ENCODE measurements around the gene XYLB. TPM values are rescaled to one million over a fixed set of nuclear protein-coding genes. Genes with fewer than 3 reads are reported as not detected.
"Not testable (repeated sequence)": the region's sequence is repeated elsewhere in the genome, so short reads cannot be mapped to it uniquely, and the experiment has no call there.

Gene XYLB
- polyA plus RNA-seq, 4 donors, result 4.3 to 33.0 (median 5.9) TPM

DNA sequence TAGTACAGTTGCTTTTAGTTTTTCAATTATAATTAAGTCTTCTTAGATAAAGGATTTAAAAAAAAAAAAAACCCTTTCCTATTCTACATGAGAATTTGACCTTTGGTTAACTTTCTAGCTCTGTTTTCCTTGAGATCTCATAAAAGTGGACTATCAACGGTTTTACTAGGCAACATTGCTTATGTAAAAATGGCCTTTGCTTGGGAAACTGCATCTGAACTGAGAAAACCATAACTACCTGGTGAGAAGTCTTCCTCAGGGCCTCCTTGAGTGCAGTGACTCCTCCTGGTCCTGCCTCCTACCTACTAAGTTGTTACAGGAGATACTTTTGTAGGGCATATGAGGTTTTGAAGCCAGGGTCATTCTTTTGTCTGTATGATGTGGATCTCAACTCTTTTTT, 65.0 kb downstream of the XYLB start:
- Histone ChIP-seq H3K4me3 (ENCODE audit: low read depth in 1 of 3, low read length in 3 of 3) (no peak overlapping the region), H3K36me3 (ENCODE audit: control insufficient read depth in 3 of 3, insufficient read depth in 2 of 3, low read depth in 1 of 3, low read length in 3 of 3) (peaks cover 0 to 8% (median 4%) of the 10 kb centered on the region in 3 donors), H3K27ac (ENCODE audit: low read depth in 1 of 3, low read length in 2 of 3) (no peak overlapping the region), H3K9me3 (ENCODE audit: control insufficient read depth in 2 of 2, insufficient read depth in 1 of 2, low read depth in 1 of 2, low read length in 1 of 2) (peaks cover 0 to 3% of the 10 kb centered on the region in 2 donors), H3K4me1 (ENCODE audit: control insufficient read depth in 3 of 3, insufficient read depth in 2 of 3, low read depth in 1 of 3, low read length in 2 of 3) (no peaks in the 10 kb centered on the region), H3K27me3 (ENCODE audit: control insufficient read depth in 3 of 3, insufficient read depth in 3 of 3, low read length in 3 of 3) (no peaks in the 10 kb centered on the region)
- peak in 1 of 2 donors; percentile 46 for DNase-seq
- WGBS, 3 donors, result 19 to 51% (median 21%) methylated on average over 1 of the region's 1 CpG
- FAIRE-seq, result no peak

DNA sequence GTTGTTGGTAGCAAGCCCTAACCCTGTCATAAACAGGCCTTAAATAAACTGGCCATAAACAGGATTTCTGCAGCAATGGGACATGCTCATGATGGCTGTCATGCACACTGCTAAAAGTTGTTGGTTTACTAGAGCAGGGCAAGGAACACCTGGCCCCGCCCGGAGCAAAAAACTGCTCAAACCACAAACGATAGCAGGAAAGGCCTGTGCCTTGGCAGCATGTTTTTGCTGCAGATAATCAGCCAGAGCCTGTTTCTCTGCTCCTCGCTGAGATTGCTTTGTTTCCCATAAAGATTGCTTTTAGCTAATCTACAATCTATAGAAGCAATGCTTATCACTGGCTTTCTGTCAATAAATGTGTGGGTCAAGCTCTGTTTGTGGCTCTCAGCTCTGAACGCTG, 74.2 kb downstream of the XYLB start:
- H3K27ac ChIP-seq (ENCODE audit: low read depth in 1 of 3, low read length in 2 of 3); FAIRE-seq; DNase-seq: not testable (repeated sequence)

DNA sequence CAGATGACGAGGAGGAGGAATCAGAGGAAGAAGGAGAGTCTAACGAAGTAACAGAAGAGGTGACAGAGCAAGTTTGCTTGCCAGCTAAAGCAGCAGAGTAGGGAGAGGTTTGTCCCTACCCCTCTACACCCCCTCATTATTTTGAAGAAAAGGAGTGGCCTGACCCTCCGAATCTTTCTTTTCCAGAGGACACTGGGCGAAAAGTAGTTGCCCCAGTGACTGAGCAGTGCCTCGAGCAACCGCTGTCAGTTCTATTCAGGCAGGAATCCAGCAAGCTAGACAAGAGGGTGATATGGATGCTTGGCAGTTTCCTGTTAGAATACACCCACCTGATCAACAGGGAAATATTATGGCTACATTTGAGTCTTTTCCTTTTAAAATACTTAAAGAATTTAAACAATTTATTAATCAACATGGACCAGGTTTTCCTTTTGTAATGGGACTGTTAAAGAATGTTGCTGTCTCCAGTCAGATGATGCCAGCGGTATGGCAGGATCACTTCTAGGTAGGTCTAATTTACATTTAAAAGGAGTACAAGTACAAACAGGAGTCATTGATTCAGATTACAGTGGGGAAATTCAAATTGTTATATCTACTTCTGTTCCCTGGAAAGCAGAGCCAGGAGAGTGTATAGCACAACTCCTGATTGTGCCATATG, 75.2 kb downstream of the XYLB start:
- FAIRE-seq (no peak), DNase-seq (no peak)
- no peak overlapping the region for H3K4me3 ChIP-seq (ENCODE audit: low read depth in 1 of 3, low read length in 3 of 3)
- 86 to 90% (median 88%) methylated on average over 7 of the region's 7 CpGs for WGBS, 3 donors
- H3K4me1 ChIP-seq (ENCODE audit: control insufficient read depth in 3 of 3, insufficient read depth in 2 of 3, low read depth in 1 of 3, low read length in 2 of 3), result no peaks in the 10 kb centered on the region
- H3K9me3 ChIP-seq (ENCODE audit: control insufficient read depth in 2 of 2, insufficient read depth in 1 of 2, low read depth in 1 of 2, low read length in 1 of 2), result no peaks in the 10 kb centered on the region
- H3K27ac ChIP-seq (ENCODE audit: low read depth in 1 of 3, low read length in 2 of 3), result no peak overlapping the region
- H3K36me3 ChIP-seq (ENCODE audit: control insufficient read depth in 3 of 3, insufficient read depth in 2 of 3, low read depth in 1 of 3, low read length in 3 of 3), result peaks cover 0 to 7% (median 0%) of the 10 kb centered on the region in 3 donors
- H3K27me3 ChIP-seq (ENCODE audit: control insufficient read depth in 3 of 3, insufficient read depth in 3 of 3, low read length in 3 of 3), result no peaks in the 10 kb centered on the region

More for the DNA sequence above, 74.2 kb downstream of the XYLB start:
- not testable (repeated sequence) for H3K27me3 ChIP-seq (ENCODE audit: control insufficient read depth in 3 of 3, insufficient read depth in 3 of 3, low read length in 3 of 3); H3K9me3 ChIP-seq (ENCODE audit: control insufficient read depth in 2 of 2, insufficient read depth in 1 of 2, low read depth in 1 of 2, low read length in 1 of 2); H3K36me3 ChIP-seq (ENCODE audit: control insufficient read depth in 3 of 3, insufficient read depth in 2 of 3, low read depth in 1 of 3, low read length in 3 of 3); H3K4me1 ChIP-seq (ENCODE audit: control insufficient read depth in 3 of 3, insufficient read depth in 2 of 3, low read depth in 1 of 3, low read length in 2 of 3); H3K4me3 ChIP-seq (ENCODE audit: low read depth in 1 of 3, low read length in 3 of 3)
- whole genome bisulfite sequencing, 3 donors, result 23 to 53% (median 40%) methylated on average over 5 of the region's 5 CpGs

DNA sequence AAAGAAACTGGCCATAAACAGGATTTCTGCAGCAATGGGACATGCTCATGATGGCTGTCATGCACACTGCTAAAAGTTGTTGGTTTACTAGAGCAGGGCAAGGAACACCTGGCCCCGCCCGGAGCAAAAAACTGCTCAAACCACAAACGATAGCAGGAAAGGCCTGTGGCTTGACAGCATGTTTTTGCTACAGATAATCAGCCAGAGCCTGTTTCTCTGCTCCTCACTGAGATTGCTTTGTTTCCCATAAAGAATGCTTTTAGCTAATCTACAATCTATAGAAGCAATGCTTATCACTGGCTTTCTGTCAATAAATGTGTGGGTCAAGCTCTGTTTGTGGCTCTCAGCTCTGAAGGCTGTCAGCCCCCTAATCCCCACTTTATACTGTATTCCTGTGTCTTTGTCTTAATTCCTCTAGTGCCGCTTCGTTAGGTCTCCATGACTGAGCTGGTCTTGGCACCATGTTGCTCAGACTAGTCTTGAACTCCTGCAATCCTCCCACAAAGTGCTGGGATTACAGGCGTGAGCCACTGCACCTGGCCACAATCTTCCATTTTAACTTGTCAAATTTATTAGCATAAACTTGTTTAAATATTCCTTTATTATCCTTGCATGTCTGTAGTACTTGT, 80.3 kb downstream of the XYLB start:
- not testable (repeated sequence) for H3K27me3 ChIP-seq (ENCODE audit: control insufficient read depth in 3 of 3, insufficient read depth in 3 of 3, low read length in 3 of 3); H3K4me3 ChIP-seq (ENCODE audit: low read depth in 1 of 3, low read length in 3 of 3); H3K4me1 ChIP-seq (ENCODE audit: control insufficient read depth in 3 of 3, insufficient read depth in 2 of 3, low read depth in 1 of 3, low read length in 2 of 3); H3K36me3 ChIP-seq (ENCODE audit: control insufficient read depth in 3 of 3, insufficient read depth in 2 of 3, low read depth in 1 of 3, low read length in 3 of 3); H3K9me3 ChIP-seq (ENCODE audit: control insufficient read depth in 2 of 2, insufficient read depth in 1 of 2, low read depth in 1 of 2, low read length in 1 of 2); FAIRE-seq; DNase-seq; H3K27ac ChIP-seq (ENCODE audit: low read depth in 1 of 3, low read length in 2 of 3)
- 50 to 62% (median 51%) methylated on average over 6 of the region's 6 CpGs for WGBS, 3 donors

DNA sequence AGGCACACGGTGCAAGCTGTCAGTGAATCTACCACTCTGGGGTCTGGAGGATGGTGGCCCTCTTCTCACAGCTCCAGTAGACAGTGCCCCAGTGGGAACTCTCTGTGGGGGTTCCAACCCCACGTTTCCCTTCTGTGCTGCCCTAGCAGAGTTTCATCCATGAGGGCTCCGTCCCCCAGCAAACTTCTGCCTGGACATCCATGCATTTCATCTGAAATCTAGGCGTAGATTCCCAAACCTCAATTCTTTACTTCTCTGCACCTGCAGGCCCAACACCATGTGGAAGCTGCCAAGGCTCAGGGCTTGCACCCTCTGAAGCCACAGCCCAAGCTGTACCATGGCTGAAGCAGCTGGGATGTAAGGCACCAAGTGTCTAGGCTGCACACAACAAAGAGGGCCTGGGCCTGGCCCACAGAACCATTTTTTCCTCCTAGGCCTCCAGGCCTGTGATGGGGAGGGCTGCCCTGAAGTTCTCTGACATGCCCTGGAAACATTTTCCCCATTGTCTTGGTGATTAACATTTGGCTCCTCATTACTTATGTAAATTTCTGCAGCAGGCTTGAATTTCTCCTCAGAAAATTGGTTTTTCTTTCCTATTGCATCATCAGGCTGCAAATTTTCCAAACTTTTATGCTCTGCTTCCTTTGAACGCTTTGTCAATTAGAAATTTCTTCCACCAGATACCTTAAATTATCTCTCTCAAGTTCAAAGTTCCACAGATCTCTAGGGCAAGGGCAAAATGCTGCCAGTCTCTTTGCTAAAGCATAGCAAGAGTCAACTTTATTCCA, 86.5 kb downstream of the XYLB start:
- H3K9me3 ChIP-seq (ENCODE audit: control insufficient read depth in 2 of 2, insufficient read depth in 1 of 2, low read depth in 1 of 2, low read length in 1 of 2), result peaks cover 5 to 41% of the 10 kb centered on the region in 2 donors
- not testable (repeated sequence) for H3K4me3 ChIP-seq (ENCODE audit: low read depth in 1 of 3, low read length in 3 of 3); H3K36me3 ChIP-seq (ENCODE audit: control insufficient read depth in 3 of 3, insufficient read depth in 2 of 3, low read depth in 1 of 3, low read length in 3 of 3); H3K4me1 ChIP-seq (ENCODE audit: control insufficient read depth in 3 of 3, insufficient read depth in 2 of 3, low read depth in 1 of 3, low read length in 2 of 3); H3K27ac ChIP-seq (ENCODE audit: low read depth in 1 of 3, low read length in 2 of 3); DNase-seq; FAIRE-seq; H3K27me3 ChIP-seq (ENCODE audit: control insufficient read depth in 3 of 3, insufficient read depth in 3 of 3, low read length in 3 of 3)
- 92 to 94% (median 93%) methylated on average over 5 of the region's 5 CpGs for WGBS, 3 donors

DNA sequence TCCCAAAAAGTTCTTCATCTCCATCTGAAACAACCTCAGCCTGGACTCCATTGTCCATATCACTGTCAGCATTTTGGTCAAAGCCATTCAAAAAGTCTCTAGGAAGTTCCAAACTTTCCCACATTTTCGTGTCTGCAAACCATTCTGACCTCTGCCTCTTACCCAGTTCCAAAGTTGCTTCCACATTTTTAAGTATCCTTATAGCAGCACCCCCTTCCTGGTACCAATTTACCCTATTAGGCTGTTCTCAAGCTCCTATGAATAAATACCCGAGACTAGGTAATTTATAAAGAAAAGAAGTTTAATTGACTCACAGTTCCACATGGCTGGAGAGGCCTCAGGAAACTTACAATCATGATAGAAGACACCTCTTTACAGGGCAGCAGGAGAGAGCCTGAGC, 87.1 kb downstream of the XYLB start:
- H3K36me3 ChIP-seq (ENCODE audit: control insufficient read depth in 3 of 3, insufficient read depth in 2 of 3, low read depth in 1 of 3, low read length in 3 of 3); H3K4me3 ChIP-seq (ENCODE audit: low read depth in 1 of 3, low read length in 3 of 3); DNase-seq; FAIRE-seq; H3K4me1 ChIP-seq (ENCODE audit: control insufficient read depth in 3 of 3, insufficient read depth in 2 of 3, low read depth in 1 of 3, low read length in 2 of 3); H3K27me3 ChIP-seq (ENCODE audit: control insufficient read depth in 3 of 3, insufficient read depth in 3 of 3, low read length in 3 of 3); H3K27ac ChIP-seq (ENCODE audit: low read depth in 1 of 3, low read length in 2 of 3): not testable (repeated sequence)
- H3K9me3 ChIP-seq (ENCODE audit: control insufficient read depth in 2 of 2, insufficient read depth in 1 of 2, low read depth in 1 of 2, low read length in 1 of 2), result peaks cover 5 to 46% of the 10 kb centered on the region in 2 donors
- 68 to 74% (median 71%) methylated on average over 2 of the region's 2 CpGs for WGBS, 3 donors

DNA sequence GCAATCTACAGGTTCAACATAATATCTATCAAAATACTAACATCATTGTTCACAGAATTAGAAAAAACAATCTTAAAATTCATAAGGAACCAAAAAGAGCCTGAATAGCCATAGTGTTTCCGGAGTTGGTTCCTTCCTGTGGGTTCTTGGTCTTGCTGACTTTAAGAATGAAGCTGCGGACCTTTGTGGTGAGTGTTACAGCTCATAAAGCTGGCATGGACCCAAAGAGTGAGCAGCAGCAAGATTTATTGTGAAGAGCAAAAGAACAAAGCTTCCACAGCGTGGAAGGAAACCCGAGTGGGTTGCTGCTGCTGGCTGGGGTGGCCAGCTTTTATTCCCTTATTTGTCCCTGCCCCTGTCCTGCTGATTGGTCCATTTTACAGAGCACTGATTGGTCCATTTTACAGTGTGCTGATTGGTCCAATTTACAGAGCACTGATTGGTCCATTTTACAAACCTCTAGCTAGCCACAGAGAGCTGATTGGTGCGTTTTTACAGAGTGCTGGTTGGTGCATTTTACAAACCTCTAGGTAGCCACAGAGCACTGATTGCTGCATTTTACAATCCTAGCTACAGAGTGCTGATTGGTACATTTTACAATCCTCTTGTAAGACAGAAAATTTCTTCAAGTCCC, 92.0 kb downstream of the XYLB start:
- H3K9me3 ChIP-seq (ENCODE audit: control insufficient read depth in 2 of 2, insufficient read depth in 1 of 2, low read depth in 1 of 2, low read length in 1 of 2), result peaks cover 0 to 31% of the 10 kb centered on the region in 2 donors
- not testable (repeated sequence) for H3K36me3 ChIP-seq (ENCODE audit: control insufficient read depth in 3 of 3, insufficient read depth in 2 of 3, low read depth in 1 of 3, low read length in 3 of 3); H3K4me3 ChIP-seq (ENCODE audit: low read depth in 1 of 3, low read length in 3 of 3); H3K27ac ChIP-seq (ENCODE audit: low read depth in 1 of 3, low read length in 2 of 3); FAIRE-seq; H3K27me3 ChIP-seq (ENCODE audit: control insufficient read depth in 3 of 3, insufficient read depth in 3 of 3, low read length in 3 of 3); H3K4me1 ChIP-seq (ENCODE audit: control insufficient read depth in 3 of 3, insufficient read depth in 2 of 3, low read depth in 1 of 3, low read length in 2 of 3)
- WGBS, 3 donors, result 69 to 83% (median 71%) methylated on average over 5 of the region's 5 CpGs
- DNase-seq, result peak in 1 of 2 donors; percentile 34

DNA sequence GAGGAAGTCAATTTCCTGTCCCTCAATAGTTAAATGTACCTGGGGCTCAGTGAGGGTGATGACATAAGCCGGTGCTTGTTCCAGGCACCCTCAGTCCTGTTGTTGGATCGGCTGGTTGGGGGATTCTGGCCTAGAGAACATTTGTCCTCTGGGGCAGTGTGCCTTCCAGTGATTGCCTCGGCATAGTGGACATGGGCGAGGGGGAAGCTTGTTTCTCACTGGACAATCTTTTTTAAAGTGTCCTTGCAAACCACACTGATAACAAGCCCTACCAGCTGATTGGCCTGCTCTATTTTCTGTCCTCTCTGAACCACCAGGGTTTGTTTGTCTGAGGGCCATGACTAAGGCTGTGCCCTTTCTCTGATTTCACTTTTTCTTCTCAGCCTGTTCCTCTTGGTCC, 96.6 kb downstream of the XYLB start:
- 62 to 89% (median 85%) methylated on average over 4 of the region's 4 CpGs for WGBS, 3 donors
- not testable (repeated sequence) for FAIRE-seq; H3K27ac ChIP-seq (ENCODE audit: low read depth in 1 of 3, low read length in 2 of 3); H3K36me3 ChIP-seq (ENCODE audit: control insufficient read depth in 3 of 3, insufficient read depth in 2 of 3, low read depth in 1 of 3, low read length in 3 of 3); H3K4me3 ChIP-seq (ENCODE audit: low read depth in 1 of 3, low read length in 3 of 3); H3K4me1 ChIP-seq (ENCODE audit: control insufficient read depth in 3 of 3, insufficient read depth in 2 of 3, low read depth in 1 of 3, low read length in 2 of 3); DNase-seq; H3K27me3 ChIP-seq (ENCODE audit: control insufficient read depth in 3 of 3, insufficient read depth in 3 of 3, low read length in 3 of 3)
- peaks cover 0 to 14% of the 10 kb centered on the region in 2 donors for H3K9me3 ChIP-seq (ENCODE audit: control insufficient read depth in 2 of 2, insufficient read depth in 1 of 2, low read depth in 1 of 2, low read length in 1 of 2)
